Neural cell (in vitro differentiated cells): ENCODE data around the gene APOM. TPM values are rescaled to one million over a fixed set of nuclear protein-coding genes. Genes with fewer than 3 reads are reported as not detected.

Experiments
- H2AFZ ChIP-seq: fragments of 200-600, 300-800 bp; sonication (generic), shearing (Covaris generic); 2 replicates; pipeline ENCODE4 v1.6.0; 2014; ENCODE audit warnings: low read depth, mild to moderate bottlenecking, antibody characterized with exemption, low read length, moderate library complexity
- H3F3A ChIP-seq: fragments of 200-600 bp; shearing (Covaris generic); 2 replicates; pipeline ENCODE4 v1.6.1; 2016; ENCODE audit warnings: mild to moderate bottlenecking, moderate library complexity, mixed read lengths, antibody characterized with exemption, low read length; ENCODE audit not compliant: insufficient read depth, poor library complexity, severe bottlenecking
- H3K27ac ChIP-seq: fragments of 200-600, 300-800 bp; sonication (generic), shearing (Covaris generic); 2 replicates; pipeline ENCODE4 v1.5.1; 2014; ENCODE audit warnings: mild to moderate bottlenecking, low read length, moderate library complexity
- H3K27me3 ChIP-seq: fragments of 300-800, 200-600 bp; sonication (generic), shearing (Covaris generic); 2 replicates; pipeline ENCODE4 v1.6.0; 2014; ENCODE audit warnings: mild to moderate bottlenecking, low read depth, low read length, moderate library complexity; ENCODE audit not compliant: insufficient read depth
- H3K36me3 ChIP-seq: fragments of 300-800, 200-600 bp; sonication (generic), shearing (Covaris generic); 2 replicates; pipeline ENCODE4 v1.5.1; 2014; ENCODE audit warnings: mild to moderate bottlenecking, antibody characterized with exemption, low read length, moderate library complexity; ENCODE audit not compliant: insufficient read depth
- H3K4me2 ChIP-seq: fragments of 300-800, 200-600 bp; sonication (generic), shearing (Covaris generic); 2 replicates; pipeline ENCODE4 v1.6.0; 2014; ENCODE audit warnings: mild to moderate bottlenecking, low read length
- H3K4me3 ChIP-seq: fragments of 300-800, 200-600 bp; sonication (generic), shearing (Covaris generic); 2 replicates; pipeline ENCODE4 v1.5.1; 2014; ENCODE audit warnings: mild to moderate bottlenecking, low read length, moderate library complexity
- H3K79me2 ChIP-seq: fragments of 200-600 bp; shearing (Covaris generic); replicated peaks from 2 replicates; pipeline ENCODE4 v1.6.0; 2014; ENCODE audit warnings: mild to moderate bottlenecking, low read length, moderate library complexity; ENCODE audit not compliant: insufficient read depth
- H3K9ac ChIP-seq: fragments of 300-800, 200-600 bp; sonication (generic), shearing (Covaris generic); 2 replicates; pipeline ENCODE4 v1.6.1; 2016; ENCODE audit warnings: mild to moderate bottlenecking, low read length, mixed read lengths
- H3K9me2 ChIP-seq: fragments of 200-600 bp; shearing (Covaris generic); 2 replicates; pipeline ENCODE4 v1.6.1; 2016; ENCODE audit warnings: mild to moderate bottlenecking, low read length, mixed read lengths; ENCODE audit not compliant: insufficient read depth
- H3K9me3 ChIP-seq: fragments of 200-600, 300-800 bp; sonication (generic), shearing (Covaris generic); 2 replicates; pipeline ENCODE4 v1.6.1; 2016; ENCODE audit warnings: mild to moderate bottlenecking, mixed run types, low read length, moderate library complexity, mixed read lengths
- H4K20me1 ChIP-seq: fragments of 200-600 bp; shearing (Covaris generic); 2 replicates; pipeline ENCODE4 v1.6.1; 2016; ENCODE audit warnings: mild to moderate bottlenecking, mixed run types; ENCODE audit not compliant: insufficient read depth
- EP300 ChIP-seq: fragments of 450-650 bp; conservative IDR thresholded peaks from 2 replicates; pipeline ENCODE4 v1.6.1; 2014; ENCODE audit warnings: antibody characterized with exemption, mild to moderate bottlenecking, moderate library complexity; ENCODE audit not compliant: poor library complexity, severe bottlenecking
- EZH2 ChIP-seq: fragments of 200-600, 300-800 bp; shearing (Covaris generic), sonication (generic); IDR thresholded peaks from 2 replicates; pipeline ENCODE4 v1.6.1; 2014; ENCODE audit warnings: antibody characterized with exemption, low read length, borderline replicate concordance, mild to moderate bottlenecking; ENCODE audit not compliant: insufficient read depth, poor library complexity, severe bottlenecking
- MXI1 ChIP-seq: fragments of 450-650 bp; conservative IDR thresholded peaks from 2 replicates; pipeline ENCODE4 v1.6.1; 2014; ENCODE audit warnings: antibody characterized with exemption, mild to moderate bottlenecking; ENCODE audit not compliant: poor library complexity, severe bottlenecking
- POLR2AphosphoS5 ChIP-seq: IDR thresholded peaks from 2 replicates; pipeline ENCODE4 v1.6.1; 2012
- RAD21 ChIP-seq: fragments of 450-650 bp; conservative IDR thresholded peaks from 2 replicates; pipeline ENCODE4 v1.6.1; 2014; ENCODE audit warnings: antibody characterized with exemption, mild to moderate bottlenecking, moderate library complexity
- SMC3 ChIP-seq: fragments of 450-650 bp; conservative IDR thresholded peaks from 2 replicates; pipeline ENCODE4 v1.6.1; 2014; ENCODE audit warnings: antibody characterized with exemption, mild to moderate bottlenecking, moderate library complexity; ENCODE audit not compliant: poor library complexity
- TAF1 ChIP-seq: IDR thresholded peaks from 2 replicates; pipeline ENCODE4 v1.6.1; 2012; ENCODE audit warnings: low read depth
- polyA plus RNA-seq: library from polyadenylated mRNA; depleted of rRNA; stranded (reverse); fragments of >200 nt; gene quantifications from 2 replicates; pipeline ENCODE4 v1.2.3, GENCODE V29; 2014
- TF ChIP-seq, protein P1 (sequence below): IDR thresholded peaks from 2 replicates; pipeline ENCODE4 v1.6.1; 2012; ENCODE audit warnings: borderline replicate concordance
- TF ChIP-seq, protein P2 (sequence below): fragments of 450-650 bp; IDR thresholded peaks from 2 replicates; pipeline ENCODE4 v1.5.1; 2014; ENCODE audit warnings: antibody characterized with exemption, mild to moderate bottlenecking, moderate library complexity; ENCODE audit not compliant: poor library complexity, severe bottlenecking

APOM gene
- polyA plus RNA-seq, 1 donor from 2014 or later, result 4.4 TPM

DNA sequence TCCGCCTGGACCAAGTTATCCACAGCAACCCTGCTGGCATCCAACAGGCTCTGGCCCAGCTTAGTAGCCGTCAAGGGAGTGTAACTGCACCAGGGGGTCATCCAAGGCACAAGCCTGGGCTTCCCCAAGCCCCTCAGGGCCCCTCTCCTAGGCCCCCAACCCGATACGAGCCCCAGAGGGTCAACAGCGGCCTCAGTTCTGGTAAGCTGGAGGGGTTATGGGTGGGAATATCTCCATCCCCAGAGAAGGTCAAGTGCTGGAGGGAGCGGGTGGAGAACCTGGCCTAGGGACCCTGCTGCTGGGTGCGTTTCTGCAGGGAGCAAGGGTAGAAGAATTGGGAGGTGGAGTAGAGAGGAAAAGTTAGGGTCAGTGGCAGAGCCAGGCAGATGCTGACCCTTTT, 22.2 kb upstream of the APOM start:
- Histone ChIP-seq H3K4me2 (no peak overlapping the region), H2AFZ (no peak overlapping the region), H3K27ac (no peak overlapping the region), H3K9ac (no peak overlapping the region), H3K36me3 (no peaks in the 10 kb centered on the region), H3K79me2 (peaks cover 3% of the 10 kb centered on the region), H3K9me3 (no peaks in the 10 kb centered on the region), H3K4me3 (no peak overlapping the region), H3K27me3 (no peaks in the 10 kb centered on the region), H4K20me1 (no peaks in the 10 kb centered on the region), H3F3A (no peaks in the 10 kb centered on the region), H3K9me2 (no peaks in the 10 kb centered on the region)
- TF ChIP-seq EP300 (no peak), MXI1 (no peak), EZH2 (no peak), TAF1 (no peak), RAD21 (no peak), SMC3 (no peak), POLR2AphosphoS5 (no peak)
- TF ChIP-seq, protein P1, sequence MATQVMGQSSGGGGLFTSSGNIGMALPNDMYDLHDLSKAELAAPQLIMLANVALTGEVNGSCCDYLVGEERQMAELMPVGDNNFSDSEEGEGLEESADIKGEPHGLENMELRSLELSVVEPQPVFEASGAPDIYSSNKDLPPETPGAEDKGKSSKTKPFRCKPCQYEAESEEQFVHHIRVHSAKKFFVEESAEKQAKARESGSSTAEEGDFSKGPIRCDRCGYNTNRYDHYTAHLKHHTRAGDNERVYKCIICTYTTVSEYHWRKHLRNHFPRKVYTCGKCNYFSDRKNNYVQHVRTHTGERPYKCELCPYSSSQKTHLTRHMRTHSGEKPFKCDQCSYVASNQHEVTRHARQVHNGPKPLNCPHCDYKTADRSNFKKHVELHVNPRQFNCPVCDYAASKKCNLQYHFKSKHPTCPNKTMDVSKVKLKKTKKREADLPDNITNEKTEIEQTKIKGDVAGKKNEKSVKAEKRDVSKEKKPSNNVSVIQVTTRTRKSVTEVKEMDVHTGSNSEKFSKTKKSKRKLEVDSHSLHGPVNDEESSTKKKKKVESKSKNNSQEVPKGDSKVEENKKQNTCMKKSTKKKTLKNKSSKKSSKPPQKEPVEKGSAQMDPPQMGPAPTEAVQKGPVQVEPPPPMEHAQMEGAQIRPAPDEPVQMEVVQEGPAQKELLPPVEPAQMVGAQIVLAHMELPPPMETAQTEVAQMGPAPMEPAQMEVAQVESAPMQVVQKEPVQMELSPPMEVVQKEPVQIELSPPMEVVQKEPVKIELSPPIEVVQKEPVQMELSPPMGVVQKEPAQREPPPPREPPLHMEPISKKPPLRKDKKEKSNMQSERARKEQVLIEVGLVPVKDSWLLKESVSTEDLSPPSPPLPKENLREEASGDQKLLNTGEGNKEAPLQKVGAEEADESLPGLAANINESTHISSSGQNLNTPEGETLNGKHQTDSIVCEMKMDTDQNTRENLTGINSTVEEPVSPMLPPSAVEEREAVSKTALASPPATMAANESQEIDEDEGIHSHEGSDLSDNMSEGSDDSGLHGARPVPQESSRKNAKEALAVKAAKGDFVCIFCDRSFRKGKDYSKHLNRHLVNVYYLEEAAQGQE, result no peak

DNA sequence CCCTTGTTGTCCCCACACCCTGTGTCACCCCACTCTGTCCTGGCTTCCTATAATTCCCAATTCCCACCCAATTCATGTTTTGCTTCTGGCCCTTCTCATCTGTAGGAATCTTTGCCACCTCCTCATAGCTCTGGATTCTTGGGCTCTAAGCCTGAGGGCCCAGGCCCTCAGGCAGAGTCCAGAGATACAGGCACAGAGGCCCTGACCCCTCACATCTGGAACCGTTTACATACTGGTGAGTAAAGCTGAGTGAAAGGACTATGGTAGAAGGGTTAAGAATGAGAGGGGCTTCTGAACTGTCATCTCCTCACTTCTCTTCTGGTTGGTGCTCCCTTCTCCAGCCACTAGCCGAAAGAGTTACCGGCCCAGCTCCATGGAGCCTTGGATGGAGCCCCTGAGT, 21.6 kb upstream of the APOM start:
- Histone ChIP-seq H3K9me2 (no peaks in the 10 kb centered on the region), H3K27ac (no peak overlapping the region), H3F3A (no peaks in the 10 kb centered on the region), H2AFZ (no peak overlapping the region), H3K9me3 (no peaks in the 10 kb centered on the region), H3K4me3 (no peak overlapping the region), H3K36me3 (no peaks in the 10 kb centered on the region), H3K9ac (no peak overlapping the region), H3K79me2 (no peaks in the 10 kb centered on the region), H3K27me3 (no peaks in the 10 kb centered on the region), H4K20me1 (no peaks in the 10 kb centered on the region), H3K4me2 (no peak overlapping the region)
- no peak for TF ChIP-seq MXI1
- TF ChIP-seq EP300, result no peak
- TF ChIP-seq, protein P2, sequence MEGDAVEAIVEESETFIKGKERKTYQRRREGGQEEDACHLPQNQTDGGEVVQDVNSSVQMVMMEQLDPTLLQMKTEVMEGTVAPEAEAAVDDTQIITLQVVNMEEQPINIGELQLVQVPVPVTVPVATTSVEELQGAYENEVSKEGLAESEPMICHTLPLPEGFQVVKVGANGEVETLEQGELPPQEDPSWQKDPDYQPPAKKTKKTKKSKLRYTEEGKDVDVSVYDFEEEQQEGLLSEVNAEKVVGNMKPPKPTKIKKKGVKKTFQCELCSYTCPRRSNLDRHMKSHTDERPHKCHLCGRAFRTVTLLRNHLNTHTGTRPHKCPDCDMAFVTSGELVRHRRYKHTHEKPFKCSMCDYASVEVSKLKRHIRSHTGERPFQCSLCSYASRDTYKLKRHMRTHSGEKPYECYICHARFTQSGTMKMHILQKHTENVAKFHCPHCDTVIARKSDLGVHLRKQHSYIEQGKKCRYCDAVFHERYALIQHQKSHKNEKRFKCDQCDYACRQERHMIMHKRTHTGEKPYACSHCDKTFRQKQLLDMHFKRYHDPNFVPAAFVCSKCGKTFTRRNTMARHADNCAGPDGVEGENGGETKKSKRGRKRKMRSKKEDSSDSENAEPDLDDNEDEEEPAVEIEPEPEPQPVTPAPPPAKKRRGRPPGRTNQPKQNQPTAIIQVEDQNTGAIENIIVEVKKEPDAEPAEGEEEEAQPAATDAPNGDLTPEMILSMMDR, result no peak
- no peak for TF ChIP-seq RAD21
- TF ChIP-seq POLR2AphosphoS5, result no peak
- TF ChIP-seq EZH2, result no peak
- TF ChIP-seq TAF1, result no peak
- TF ChIP-seq, protein P1, result no peak
- no peak for TF ChIP-seq SMC3
